ENCODE results near the gene MCMBP. TPM values are rescaled to one million over a fixed set of nuclear protein-coding genes. Genes with fewer than 3 reads are reported as not detected.
"Not testable (repeated sequence)": the region's sequence is repeated elsewhere in the genome, so short reads cannot be mapped to it uniquely, and the experiment has no call there.

MCMBP gene
- polyA plus RNA-seq, 12 donors: 34.0 to 58.1 (median 44.4) TPM; not detected in 1

- no peak for DNase-seq
Observed at GRCh38 chr10:119831656-119832055, 41.0 kb downstream of the MCMBP start.

GRCh38 chr10:119830851-119831250 is 41.8 kb downstream of the MCMBP start:
- no peak for DNase-seq

- DNase-seq: no peak
Observed at GRCh38 chr10:119829429-119829828, 43.2 kb downstream of the MCMBP start.

DNA sequence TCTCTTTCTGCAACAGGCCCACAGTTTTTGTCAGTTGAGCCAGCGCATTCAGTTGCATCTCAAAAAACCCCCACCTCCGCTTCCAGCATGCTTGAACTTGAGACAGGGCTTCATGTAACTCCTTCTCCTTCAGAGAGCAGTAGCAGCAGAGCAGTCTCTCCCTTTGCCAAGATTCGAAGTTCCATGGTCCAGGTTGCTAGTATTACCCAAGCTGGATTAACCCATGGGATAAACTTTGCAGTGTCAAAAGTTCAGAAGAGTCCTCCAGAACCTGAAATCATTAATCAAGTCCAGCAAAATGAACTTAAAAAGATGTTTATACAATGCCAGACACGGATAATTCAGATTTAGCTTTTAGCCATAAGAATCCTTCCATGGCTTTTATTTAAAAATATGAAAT is 45.2 kb downstream of the MCMBP start:
- DNase-seq: no peak

GRCh38 chr10:119826771-119827170 is 45.9 kb downstream of the MCMBP start:
- DNase-seq: no peak

DNA sequence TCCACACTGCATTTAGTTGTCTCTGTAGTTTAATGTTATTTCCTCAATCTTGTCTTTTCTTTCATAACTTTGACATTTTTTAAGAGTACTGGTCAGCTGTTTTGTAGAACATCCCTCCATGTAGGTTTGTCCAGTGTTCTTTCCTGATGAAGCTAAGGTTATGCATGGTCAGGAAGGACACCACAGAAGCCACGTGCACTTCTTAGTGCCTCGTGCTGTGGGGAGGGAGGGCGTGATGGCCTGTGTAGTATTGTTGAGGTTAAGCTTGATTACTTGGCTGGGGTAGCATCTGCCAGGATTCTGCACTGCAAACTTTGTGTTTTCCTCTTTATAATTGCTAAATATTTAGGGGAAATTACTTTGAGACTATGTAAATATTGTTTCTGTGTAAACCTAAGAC is 48.3 kb downstream of the MCMBP start:
- DNase-seq: no peak

GRCh38 chr10:119821182-119821581 is 51.5 kb downstream of the MCMBP start:
- DNase-seq: no peak

DNA sequence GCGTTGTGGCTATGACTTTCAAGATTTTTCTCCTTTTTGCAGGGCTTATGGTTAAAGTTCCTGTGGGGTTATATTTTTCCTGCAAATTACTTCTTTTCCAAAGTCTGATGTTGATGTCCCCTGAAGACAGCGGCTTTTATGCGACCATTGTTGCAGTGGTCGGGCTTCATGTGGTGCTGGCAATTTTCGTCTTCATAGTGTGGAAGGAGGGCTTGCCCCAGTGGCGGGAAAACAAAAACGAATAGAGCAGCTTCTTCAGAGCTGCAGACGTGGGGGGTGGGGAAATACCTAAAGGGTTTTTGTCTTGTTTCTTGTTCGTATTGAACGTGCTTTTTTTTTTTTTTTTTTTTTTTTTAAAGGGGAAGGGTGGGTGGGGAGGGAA is 53.8 kb downstream of the MCMBP start:
- no peak for DNase-seq

DNA sequence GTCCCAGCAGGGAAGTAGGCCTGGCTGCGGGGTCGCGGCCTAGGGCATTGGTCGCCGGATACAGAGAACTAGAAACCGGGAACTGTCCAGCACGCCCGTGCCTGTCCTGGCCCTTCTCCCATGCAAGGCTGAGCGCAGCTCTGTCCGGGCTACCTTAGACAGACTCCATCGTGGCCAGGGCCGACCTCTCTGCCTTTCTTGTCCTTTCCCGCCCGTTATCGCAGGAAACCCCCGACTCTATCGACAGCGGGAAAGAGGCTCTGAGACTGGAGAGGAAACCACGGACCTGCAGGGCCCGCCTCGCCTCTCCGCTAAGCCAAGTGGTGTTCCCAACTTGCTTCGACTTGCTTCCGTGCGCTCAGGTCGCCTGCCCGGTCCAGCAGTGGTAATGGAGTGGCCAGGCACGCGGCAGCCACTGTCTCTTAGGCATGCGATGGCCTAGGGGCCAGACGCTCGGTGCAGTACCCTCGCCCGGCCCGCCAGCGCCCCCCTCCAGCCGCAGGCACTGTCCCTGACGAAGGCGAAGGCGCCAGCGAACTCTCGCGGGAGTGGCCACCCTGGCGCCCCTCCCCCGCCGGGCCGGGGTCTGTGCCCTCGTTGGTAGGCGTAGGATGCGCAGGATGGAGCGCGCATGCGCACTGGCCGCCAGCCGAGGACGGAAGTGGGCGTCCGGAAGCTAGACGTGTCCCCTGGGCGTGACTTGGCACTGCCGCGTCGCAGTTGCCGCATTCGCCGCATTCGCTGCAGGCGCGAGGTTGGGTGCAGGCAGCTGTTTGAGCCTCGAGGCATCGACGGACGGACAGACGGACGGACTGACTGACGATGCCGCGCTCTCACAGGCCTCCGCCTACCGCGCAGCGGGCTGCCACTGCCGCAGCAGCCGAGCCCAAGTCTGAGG is 54.4 kb downstream of the MCMBP start:
- peak; percentile 78 for DNase-seq

GRCh38 chr10:119815671-119816070 is 57.0 kb downstream of the MCMBP start:
- DNase-seq: no peak

- DNase-seq: no peak
Observed at GRCh38 chr10:119812684-119813083, 60.0 kb downstream of the MCMBP start.

- DNase-seq: no peak
Observed at GRCh38 chr10:119811122-119811521, 61.5 kb downstream of the MCMBP start.

GRCh38 chr10:119807960-119808697 is 64.5 kb downstream of the MCMBP start:
- DNase-seq: no peak

DNA sequence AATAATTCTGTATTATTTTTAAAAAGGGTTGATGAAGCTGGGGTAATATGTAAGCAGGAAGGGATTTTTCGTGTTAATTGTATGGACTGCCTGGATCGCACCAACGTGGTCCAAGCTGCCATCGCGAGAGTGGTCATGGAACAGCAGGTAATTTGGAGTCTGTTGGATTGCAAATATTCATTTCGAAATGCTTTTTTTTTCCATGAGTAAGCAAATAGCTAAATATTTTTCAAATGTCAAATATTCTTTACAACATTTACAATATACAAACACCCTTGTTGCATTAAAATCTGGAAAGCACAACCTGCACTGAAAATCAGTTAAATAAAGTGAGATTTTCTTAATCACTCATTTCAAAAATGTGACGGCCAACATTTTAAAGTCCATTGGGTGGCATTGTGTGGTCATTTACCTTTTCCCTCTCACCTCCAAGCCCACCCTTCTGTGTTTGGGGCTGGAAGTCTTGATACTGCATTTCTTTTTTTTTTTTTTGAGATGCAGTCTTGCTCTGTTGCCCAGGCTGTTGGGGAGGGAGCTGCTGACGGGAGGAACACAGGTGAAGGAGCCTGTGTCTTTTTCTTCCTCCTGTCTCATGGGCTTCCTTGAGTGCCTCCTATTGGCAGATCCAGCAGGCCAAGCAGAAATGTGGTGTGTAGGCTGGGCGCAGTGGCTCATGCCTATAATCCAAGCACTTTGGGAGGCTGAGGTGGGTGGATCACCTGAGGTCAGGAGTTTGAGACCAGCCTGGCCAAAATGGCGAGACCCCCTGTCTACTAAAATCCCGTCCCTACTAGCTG is 66.1 kb downstream of the MCMBP start:
- no peak for DNase-seq

GRCh38 chr10:119805702-119806230 is 66.9 kb downstream of the MCMBP start:
- no peak for DNase-seq

GRCh38 chr10:119803264-119803663 is 69.4 kb downstream of the MCMBP start:
- DNase-seq: no peak

DNA sequence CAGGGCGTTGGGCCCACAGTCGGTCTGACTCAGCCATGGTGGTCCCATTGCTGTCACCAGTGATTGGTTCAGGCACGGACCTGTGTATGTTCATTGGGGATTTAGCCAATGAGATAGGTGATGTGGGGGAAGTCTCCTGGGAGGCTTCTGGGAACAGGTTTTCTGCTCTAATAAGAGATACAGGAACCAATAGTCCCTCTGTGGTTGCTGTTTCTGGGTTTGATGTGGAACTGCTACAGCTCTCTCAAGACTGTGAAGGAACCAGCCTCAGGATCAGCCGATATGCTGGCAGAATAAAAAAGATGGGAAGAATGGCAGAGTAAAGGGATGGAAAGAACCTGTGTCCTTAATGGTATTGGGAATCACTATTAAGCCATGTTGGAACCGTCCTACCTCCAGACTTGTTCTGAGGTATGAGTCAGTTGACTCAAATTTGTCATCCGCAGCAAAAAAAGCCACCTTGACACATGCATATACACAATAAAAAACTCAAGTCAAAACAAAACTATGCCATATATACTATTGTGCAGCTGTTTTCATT is 70.6 kb downstream of the MCMBP start:
- no peak for DNase-seq

DNA sequence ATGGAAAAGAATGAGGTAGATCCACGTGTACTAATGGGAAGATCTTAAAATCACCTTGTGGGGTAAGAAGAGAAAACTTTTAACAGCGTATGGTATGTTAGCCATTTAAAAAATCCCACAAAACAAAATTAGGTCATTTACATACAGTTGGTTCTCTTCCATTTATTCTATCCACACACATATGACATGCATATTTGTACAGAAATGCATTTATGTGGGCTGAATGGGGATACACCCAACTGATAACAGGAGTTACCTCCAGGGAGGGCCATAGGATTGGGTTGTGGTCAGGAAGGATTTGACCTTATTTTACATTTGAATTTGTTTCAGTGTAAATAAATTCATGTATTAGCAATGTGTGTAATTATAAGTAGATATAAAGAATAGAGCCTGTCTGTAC is 71.5 kb downstream of the MCMBP start:
- no peak for DNase-seq

DNA sequence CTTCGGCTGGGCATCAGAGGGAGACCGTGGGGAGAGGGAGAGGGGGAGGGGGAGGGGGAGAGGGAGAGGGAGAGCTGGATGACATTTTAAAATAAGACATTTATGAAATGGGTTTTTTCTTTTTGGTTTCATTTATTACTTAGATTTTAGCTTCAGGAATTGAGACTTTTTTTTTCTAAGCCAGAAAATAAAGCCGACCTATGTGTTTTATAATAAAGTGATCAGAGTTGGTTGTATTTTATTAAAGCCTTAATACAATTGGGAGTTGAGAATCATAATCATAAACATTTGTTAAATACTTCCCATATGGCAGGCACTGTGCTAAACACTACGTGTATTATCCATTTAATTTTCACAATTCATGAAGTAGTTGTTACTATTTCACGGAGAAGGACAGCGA is 76.6 kb downstream of the MCMBP start:
- no peak for DNase-seq

- DNase-seq: not testable (repeated sequence)
Observed at GRCh38 chr10:119795101-119795500, 77.5 kb downstream of the MCMBP start.

DNA sequence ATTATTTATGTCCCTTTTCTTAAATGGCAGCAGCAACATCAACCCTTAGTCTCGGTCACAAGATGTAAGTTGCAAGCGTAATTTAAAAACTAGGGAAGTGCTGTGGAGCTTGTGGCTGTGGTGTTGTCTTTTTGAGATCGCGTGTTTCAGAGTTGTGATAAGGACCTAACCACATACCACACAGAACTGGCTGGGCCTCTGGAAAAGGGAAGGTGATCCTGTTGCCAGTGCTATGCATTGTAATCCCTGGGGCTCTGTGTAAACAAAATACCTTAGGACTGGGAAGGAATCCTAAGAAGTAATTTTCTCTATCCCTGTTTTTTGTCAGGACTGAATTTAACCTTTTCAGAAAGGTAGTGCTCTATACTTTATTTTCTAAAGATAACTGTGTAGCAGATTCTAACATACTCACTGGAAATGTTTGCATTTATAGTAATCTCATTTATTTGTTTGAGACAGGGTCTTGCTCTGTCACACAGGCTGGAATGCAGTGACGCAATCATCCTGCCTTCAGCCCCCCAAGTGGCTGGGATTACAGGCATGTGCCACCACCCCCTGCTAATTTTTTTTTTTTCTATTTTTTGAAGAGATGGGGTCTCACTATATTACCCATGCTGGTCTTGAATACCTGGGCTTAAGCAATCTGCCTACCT is 86.4 kb downstream of the MCMBP start:
- no peak for DNase-seq
